SK-N-SH (cell line): ENCODE data around the gene HBEGF. TPM values are rescaled to one million over a fixed set of nuclear protein-coding genes. Genes with fewer than 3 reads are reported as not detected.

Experiments used
- CTCF ChIA-PET: fragments of 300-600, 350-600 bp; formaldehyde crosslinking; extraction: SDS; loops from one replicate; lab custom pipeline; 2021; lab: Yijun Ruan, JAX
- POLR2A ChIA-PET: fragments of 350-600 bp; sonication (Branson Sonifier 250); formaldehyde crosslinking; extraction: SDS; loops from one replicate; lab custom pipeline; 2020; ENCODE audit warnings: antibody characterized with exemption, inconsistent platforms; lab: Yijun Ruan, JAX
- DNase-seq: peaks from one replicate; pipeline ENCODE4 v3.0.0; 2012
- H2AFZ ChIP-seq: fragments of 200-600 bp; sonication (generic); 2 replicates; pipeline ENCODE4 v1.8.1; 2016; ENCODE audit warnings: antibody characterized with exemption, mild to moderate bottlenecking, low read depth
- H3F3A ChIP-seq: fragments of 200-600 bp; sonication (generic); replicated peaks from 2 replicates; pipeline ENCODE3; 2016; ENCODE audit warnings: antibody characterized with exemption, mild to moderate bottlenecking; ENCODE audit not compliant: insufficient read depth
- H3K27ac ChIP-seq, 2 experiments: fragments of 200-500 bp in 1 of 2; fragments of 200-600 bp in 1 of 2; sonication (Bioruptor generic) in 1 of 2; sonication (generic), shearing (Covaris generic) in 1 of 2; 2 replicates each; pipeline versions ENCODE4 v1.5.1 to v1.6.1; 2014 to 2016; ENCODE audit warnings: low read depth in 2 of 2, inconsistent platforms in 1 of 2, low read length in 1 of 2, mild to moderate bottlenecking in 1 of 2, mixed read lengths in 1 of 2
- H3K27me3 ChIP-seq: fragments of 200-600 bp; sonication (generic), shearing (Covaris generic); 2 replicates; pipeline ENCODE4 v1.6.1; 2016; ENCODE audit warnings: mixed run types; ENCODE audit not compliant: insufficient read depth
- H3K36me3 ChIP-seq, 2 experiments: fragments of 200-500 bp in 1 of 2; fragments of 200-600 bp in 1 of 2; sonication (Bioruptor generic) in 1 of 2; sonication (generic) in 1 of 2; replicated peaks in 1 of 2; 2 replicates each; pipeline versions ENCODE3 to v1.5.1; 2014 to 2016; ENCODE audit warnings: low read length in 1 of 2, mild to moderate bottlenecking in 1 of 2; ENCODE audit not compliant: insufficient read depth in 2 of 2, control insufficient read depth in 1 of 2
- H3K4me1 ChIP-seq, 2 experiments: fragments of 200-500 bp in 1 of 2; fragments of 200-600 bp in 1 of 2; sonication (Bioruptor generic) in 1 of 2; sonication (generic), shearing (Covaris generic) in 1 of 2; 2 replicates each; pipeline versions ENCODE4 v1.5.1 to v1.6.1; 2014 to 2016; ENCODE audit warnings: low read depth in 1 of 2, low read length in 1 of 2, mixed run types in 1 of 2; ENCODE audit not compliant: insufficient read depth in 2 of 2, control insufficient read depth in 1 of 2
- H3K4me2 ChIP-seq: fragments of 200-600 bp; sonication (generic), shearing (Covaris generic); 2 replicates; pipeline ENCODE4 v1.6.1; 2017; ENCODE audit warnings: mixed run types
- H3K4me3 ChIP-seq, 2 experiments: fragments of 200-500 bp in 1 of 2; fragments of 200-600 bp in 1 of 2; sonication (Bioruptor generic) in 1 of 2; sonication (generic), shearing (Covaris generic) in 1 of 2; 2 replicates each; pipeline versions ENCODE4 v1.5.1 to v1.8.1; 2014 to 2016; ENCODE audit warnings: low read depth in 2 of 2, inconsistent platforms in 1 of 2, low read length in 1 of 2, mild to moderate bottlenecking in 1 of 2, mixed read lengths in 1 of 2, moderate library complexity in 1 of 2
- H3K79me2 ChIP-seq: fragments of 200-600 bp; sonication (generic); 2 replicates; pipeline ENCODE4 v1.8.1; 2017; ENCODE audit warnings: mild to moderate bottlenecking; ENCODE audit not compliant: insufficient read depth
- H3K9ac ChIP-seq: fragments of 200-600 bp; sonication (generic); 2 replicates; pipeline ENCODE4 v1.6.1; 2017; ENCODE audit warnings: mixed run types
- H3K9me2 ChIP-seq: fragments of 200-600 bp; sonication (generic); 2 replicates; pipeline ENCODE4 v1.6.1; 2017; ENCODE audit warnings: mixed run types
- H3K9me3 ChIP-seq: fragments of 200-600 bp; sonication (generic); 2 replicates; pipeline ENCODE4 v1.6.1; 2017; ENCODE audit warnings: mixed run types, mild to moderate bottlenecking, moderate library complexity
- H4K20me1 ChIP-seq: fragments of 200-600 bp; sonication (generic); 2 replicates; pipeline ENCODE4 v1.6.1; 2017; ENCODE audit warnings: mild to moderate bottlenecking, mixed run types; ENCODE audit not compliant: insufficient read depth
- CHD2 ChIP-seq: fragments of 150-350 bp; IDR thresholded peaks from 2 replicates; pipeline ENCODE4 v1.6.1; 2018; ENCODE audit warnings: low read length; ENCODE audit not compliant: partially characterized antibody
- EP300 ChIP-seq, 2 experiments: IDR thresholded peaks; 2 replicates each; pipeline versions ENCODE4 v1.4.0 to v1.6.1; 2012; ENCODE audit warnings: borderline replicate concordance in 1 of 2, low read depth in 1 of 2, low read length in 1 of 2
- EZH2phosphoT487 ChIP-seq: fragments of 200-600 bp; sonication (generic); IDR thresholded peaks from 2 replicates; pipeline ENCODE4 v1.6.1; 2017; ENCODE audit warnings: low read depth, mixed run types, mild to moderate bottlenecking, antibody characterized with exemption, moderate library complexity, borderline replicate concordance
- FOSL2 ChIP-seq: IDR thresholded peaks from 2 replicates; pipeline ENCODE4 v1.4.0; 2012; ENCODE audit warnings: low read depth, mild to moderate bottlenecking, moderate library complexity, borderline replicate concordance
- FOXM1 ChIP-seq: IDR thresholded peaks from 2 replicates; pipeline ENCODE4 v1.4.0; 2012; ENCODE audit warnings: low read depth, mild to moderate bottlenecking
- GABPA ChIP-seq: IDR thresholded peaks from 2 replicates; pipeline ENCODE4 v1.4.0; 2012; ENCODE audit warnings: low read depth, mild to moderate bottlenecking
- MXI1 ChIP-seq: IDR thresholded peaks from 2 replicates; pipeline ENCODE4 v1.6.1; 2012; ENCODE audit warnings: mild to moderate bottlenecking, low read depth, low read length, improper control_type of control experiment
- NFIC ChIP-seq: IDR thresholded peaks from 2 replicates; pipeline ENCODE4 v1.4.0; 2012; ENCODE audit warnings: borderline replicate concordance
- POLR2AphosphoS5 ChIP-seq: IDR thresholded peaks from 2 replicates; pipeline ENCODE4 v1.6.1; 2012; ENCODE audit warnings: low read depth, low read length
- RAD21 ChIP-seq: IDR thresholded peaks from 2 replicates; pipeline ENCODE4 v1.6.1; 2012; ENCODE audit warnings: mild to moderate bottlenecking, low read length
- RCOR1 ChIP-seq: fragments of 150-350 bp; IDR thresholded peaks from 2 replicates; pipeline ENCODE4 v1.6.1; 2017; ENCODE audit warnings: antibody characterized with exemption, low read length
- RFX5 ChIP-seq: IDR thresholded peaks from 2 replicates; pipeline ENCODE4 v1.6.1; 2012; ENCODE audit warnings: mild to moderate bottlenecking, improper control_type of control experiment, low read length
- RXRA ChIP-seq: IDR thresholded peaks from 2 replicates; pipeline ENCODE4 v1.4.0; 2012; ENCODE audit warnings: low read depth, mild to moderate bottlenecking, borderline replicate concordance
- SIN3A ChIP-seq: IDR thresholded peaks from 2 replicates; pipeline ENCODE4 v1.6.1; 2012; ENCODE audit warnings: low read depth, mild to moderate bottlenecking, low read length, moderate library complexity, borderline replicate concordance
- TCF12 ChIP-seq: IDR thresholded peaks from 2 replicates; pipeline ENCODE4 v1.4.0; 2012
- WGBS: methylation state at CpG from one replicate; pipeline ENCODE4 v1.1.6; 2017; ENCODE audit warnings: low lambda C conversion rate; 5-methylcytosine and 5-hydroxymethylcytosine counted together
- polyA plus RNA-seq, 3 experiments: library from polyadenylated mRNA; depleted of rRNA; stranded (reverse); fragments of >200 nt; gene quantifications; 2 replicates each; pipeline ENCODE4 v1.2.3, GENCODE V29; 2012
- TF ChIP-seq, protein P1 (sequence below): IDR thresholded peaks from 2 replicates; pipeline ENCODE4 v1.4.0; 2012; ENCODE audit warnings: low read depth
- TF ChIP-seq, protein P2 (sequence below): fragments of 150-350 bp; IDR thresholded peaks from 2 replicates; pipeline ENCODE4 v1.6.1; 2016; ENCODE audit warnings: mild to moderate bottlenecking, low read depth, low read length
- TF ChIP-seq, protein P3 (sequence below): fragments of 200-600 bp; sonication (generic); IDR thresholded peaks from 2 replicates; pipeline ENCODE4 v1.6.1; 2017; ENCODE audit warnings: antibody characterized with exemption, mild to moderate bottlenecking, moderate library complexity
- TF ChIP-seq, protein P4 (sequence below): IDR thresholded peaks from 2 replicates; pipeline ENCODE4 v1.4.0; 2012; ENCODE audit warnings: low read depth, borderline replicate concordance

HBEGF gene
- polyA plus RNA-seq, 1 of the 3 experiments (the other 2 are of a cell fraction), result 59.8 TPM

DNA sequence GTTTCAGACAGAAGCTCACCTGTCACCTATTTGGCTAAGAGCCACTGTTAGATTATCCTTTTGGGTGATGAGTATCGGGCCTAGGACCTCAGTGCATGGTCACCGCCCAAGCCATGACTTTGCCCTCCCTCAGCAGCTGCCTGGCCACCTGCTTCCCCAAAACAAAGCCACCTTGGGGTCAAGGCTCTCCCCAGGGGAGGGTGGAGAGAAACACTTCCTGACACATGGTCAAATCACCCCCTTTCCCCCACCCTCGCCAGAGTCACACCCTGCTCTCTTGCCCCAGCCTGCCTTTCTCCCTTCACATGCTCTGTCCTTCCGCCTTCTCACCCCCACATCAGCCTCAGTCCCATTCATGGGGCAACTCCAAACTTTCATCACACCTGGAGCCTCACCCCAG lies 1.7 kb upstream of the HBEGF start:
- 91% methylated on average over 4 of the region's 4 CpGs for WGBS
- peaks cover 17% of the 10 kb centered on the region for H4K20me1 ChIP-seq
- no peaks in the 10 kb centered on the region for H3K27me3 ChIP-seq
- H3K4me3 ChIP-seq, result no peak overlapping the region
- TF ChIP-seq, protein P1, sequence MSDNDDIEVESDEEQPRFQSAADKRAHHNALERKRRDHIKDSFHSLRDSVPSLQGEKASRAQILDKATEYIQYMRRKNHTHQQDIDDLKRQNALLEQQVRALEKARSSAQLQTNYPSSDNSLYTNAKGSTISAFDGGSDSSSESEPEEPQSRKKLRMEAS, result no peak
- TF ChIP-seq EP300 (IDR thresholded peaks at IDR 0.05; ENCODE audit: borderline replicate concordance in 1 of 2, low read depth in 1 of 2, low read length in 1 of 2) (no peak), NFIC (no peak), EZH2phosphoT487 (no peak), RAD21 (no peak), MXI1 (no peak), FOSL2 (no peak), SIN3A (no peak), RXRA (no peak), TCF12 (no peak), RFX5 (no peak), FOXM1 (no peak), GABPA (no peak), POLR2AphosphoS5 (no peak), RCOR1 (no peak), CHD2 (no peak)
- TF ChIP-seq, protein P2, sequence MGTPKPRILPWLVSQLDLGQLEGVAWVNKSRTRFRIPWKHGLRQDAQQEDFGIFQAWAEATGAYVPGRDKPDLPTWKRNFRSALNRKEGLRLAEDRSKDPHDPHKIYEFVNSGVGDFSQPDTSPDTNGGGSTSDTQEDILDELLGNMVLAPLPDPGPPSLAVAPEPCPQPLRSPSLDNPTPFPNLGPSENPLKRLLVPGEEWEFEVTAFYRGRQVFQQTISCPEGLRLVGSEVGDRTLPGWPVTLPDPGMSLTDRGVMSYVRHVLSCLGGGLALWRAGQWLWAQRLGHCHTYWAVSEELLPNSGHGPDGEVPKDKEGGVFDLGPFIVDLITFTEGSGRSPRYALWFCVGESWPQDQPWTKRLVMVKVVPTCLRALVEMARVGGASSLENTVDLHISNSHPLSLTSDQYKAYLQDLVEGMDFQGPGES, result no peak
- TF ChIP-seq, protein P3, sequence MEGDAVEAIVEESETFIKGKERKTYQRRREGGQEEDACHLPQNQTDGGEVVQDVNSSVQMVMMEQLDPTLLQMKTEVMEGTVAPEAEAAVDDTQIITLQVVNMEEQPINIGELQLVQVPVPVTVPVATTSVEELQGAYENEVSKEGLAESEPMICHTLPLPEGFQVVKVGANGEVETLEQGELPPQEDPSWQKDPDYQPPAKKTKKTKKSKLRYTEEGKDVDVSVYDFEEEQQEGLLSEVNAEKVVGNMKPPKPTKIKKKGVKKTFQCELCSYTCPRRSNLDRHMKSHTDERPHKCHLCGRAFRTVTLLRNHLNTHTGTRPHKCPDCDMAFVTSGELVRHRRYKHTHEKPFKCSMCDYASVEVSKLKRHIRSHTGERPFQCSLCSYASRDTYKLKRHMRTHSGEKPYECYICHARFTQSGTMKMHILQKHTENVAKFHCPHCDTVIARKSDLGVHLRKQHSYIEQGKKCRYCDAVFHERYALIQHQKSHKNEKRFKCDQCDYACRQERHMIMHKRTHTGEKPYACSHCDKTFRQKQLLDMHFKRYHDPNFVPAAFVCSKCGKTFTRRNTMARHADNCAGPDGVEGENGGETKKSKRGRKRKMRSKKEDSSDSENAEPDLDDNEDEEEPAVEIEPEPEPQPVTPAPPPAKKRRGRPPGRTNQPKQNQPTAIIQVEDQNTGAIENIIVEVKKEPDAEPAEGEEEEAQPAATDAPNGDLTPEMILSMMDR, result no peak
- TF ChIP-seq, protein P4, sequence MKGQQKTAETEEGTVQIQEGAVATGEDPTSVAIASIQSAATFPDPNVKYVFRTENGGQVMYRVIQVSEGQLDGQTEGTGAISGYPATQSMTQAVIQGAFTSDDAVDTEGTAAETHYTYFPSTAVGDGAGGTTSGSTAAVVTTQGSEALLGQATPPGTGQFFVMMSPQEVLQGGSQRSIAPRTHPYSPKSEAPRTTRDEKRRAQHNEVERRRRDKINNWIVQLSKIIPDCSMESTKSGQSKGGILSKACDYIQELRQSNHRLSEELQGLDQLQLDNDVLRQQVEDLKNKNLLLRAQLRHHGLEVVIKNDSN, result no peak
- DNase-seq, result no peak
- no peak overlapping the region for H3K9ac ChIP-seq
- no peak overlapping the region for H2AFZ ChIP-seq
- ChIA-PET POLR2A (no interaction called here), CTCF (interaction anchor here (1.0 to 15.0 kb wide), 6 partner anchors 15 to 120 kb away, joined by 3 to 418 read pairs (median 6); no protein-coding TSS in a partner anchor)
- H3K9me3 ChIP-seq, result no peaks in the 10 kb centered on the region
- no peak overlapping the region for H3K4me2 ChIP-seq
- H3F3A ChIP-seq, result peaks cover 11% of the 10 kb centered on the region
- H3K9me2 ChIP-seq, result no peaks in the 10 kb centered on the region
- H3K4me1 ChIP-seq, result peaks cover 12 to 18% of the 10 kb centered on the region in 2 experiments
- no peak overlapping the region for H3K27ac ChIP-seq
- H3K36me3 ChIP-seq, result peaks cover 0 to 7% of the 10 kb centered on the region in 2 experiments
- peaks cover 33% of the 10 kb centered on the region for H3K79me2 ChIP-seq
